Coronary artery (tissue), 2 donors: ENCODE results near the gene INPP5K.
"Not testable (repeated sequence)": the region's sequence is repeated elsewhere in the genome, so short reads cannot be mapped to it uniquely, and the experiment has no call there.

ENCODE experiments used
- DNase-seq: peaks from one replicate; pipeline ENCODE4 v3.0.0-alpha.2; 2017; ENCODE audit warnings: low spot score
- H3K27ac ChIP-seq, 2 donors: fragments of 200-600 bp; sonication (generic); one replicate each; pipeline ENCODE4 v1.5.1; 2016 to 2019
- H3K4me3 ChIP-seq: fragments of 200-600 bp; sonication (generic); 2 replicates; pipeline ENCODE4 v1.5.1; 2016; ENCODE audit warnings: mild to moderate bottlenecking, moderate library complexity
- CTCF ChIP-seq: fragments of 200-600 bp; sonication (generic); IDR thresholded peaks from one replicate; pipeline ENCODE4 v1.5.1; 2019; ENCODE audit warnings: antibody characterized with exemption

INPP5K gene

GRCh38 chr17:1515640-1516387 is 598 bp downstream of the INPP5K start:
- DNase-seq, result peak; percentile 81
- Histone ChIP-seq H3K27ac (peak overlapping the region; percentile 75 to 92), H3K4me3 (peak overlapping the region; percentile 84)
- peak; percentile 33 for TF ChIP-seq CTCF

GRCh38 chr17:1512351-1512750 is 4.1 kb downstream of the INPP5K start:
- TF ChIP-seq CTCF, result no peak
- Histone ChIP-seq H3K27ac (peak overlapping the region; percentile 84 to 89), H3K4me3 (no peak overlapping the region)
- no peak for DNase-seq

GRCh38 chr17:1511756-1512321 is 4.6 kb downstream of the INPP5K start:
- Histone ChIP-seq H3K4me3 (peak overlapping the region; percentile 5), H3K27ac (peak overlapping the region; percentile 84 to 89)
- no peak for TF ChIP-seq CTCF
- peak; percentile 76 for DNase-seq

- peak; percentile 73 for DNase-seq
- H3K4me3 ChIP-seq, result peak overlapping the region; percentile 5
- TF ChIP-seq CTCF, result no peak
- H3K27ac ChIP-seq, result peak overlapping the region; percentile 84 to 89
Observed at GRCh38 chr17:1511290-1511689, 5.1 kb downstream of the INPP5K start.

GRCh38 chr17:1509290-1509881 is 7.0 kb downstream of the INPP5K start:
- Histone ChIP-seq H3K4me3 (no peak overlapping the region), H3K27ac (no peak overlapping the region)
- DNase-seq, result no peak
- TF ChIP-seq CTCF, result no peak

GRCh38 chr17:1508709-1509108 is 7.7 kb downstream of the INPP5K start:
- not testable (repeated sequence) for H3K4me3 ChIP-seq, H3K27ac ChIP-seq, DNase-seq

GRCh38 chr17:1506649-1507267 is 9.7 kb downstream of the INPP5K start:
- no peak for TF ChIP-seq CTCF
- no peak overlapping the region for H3K4me3 ChIP-seq
- DNase-seq, result no peak
- H3K27ac ChIP-seq, result no peak overlapping the region
